ENCODE results near the gene RAD54L2. TPM values are rescaled to one million over a fixed set of nuclear protein-coding genes. Genes with fewer than 3 reads are reported as not detected.
"Not testable (repeated sequence)": the region's sequence is repeated elsewhere in the genome, so short reads cannot be mapped to it uniquely, and the experiment has no call there.

The RAD54L2 gene
- total RNA-seq, 1 experiment from 2014 or later, result 18.9 TPM

DNA sequence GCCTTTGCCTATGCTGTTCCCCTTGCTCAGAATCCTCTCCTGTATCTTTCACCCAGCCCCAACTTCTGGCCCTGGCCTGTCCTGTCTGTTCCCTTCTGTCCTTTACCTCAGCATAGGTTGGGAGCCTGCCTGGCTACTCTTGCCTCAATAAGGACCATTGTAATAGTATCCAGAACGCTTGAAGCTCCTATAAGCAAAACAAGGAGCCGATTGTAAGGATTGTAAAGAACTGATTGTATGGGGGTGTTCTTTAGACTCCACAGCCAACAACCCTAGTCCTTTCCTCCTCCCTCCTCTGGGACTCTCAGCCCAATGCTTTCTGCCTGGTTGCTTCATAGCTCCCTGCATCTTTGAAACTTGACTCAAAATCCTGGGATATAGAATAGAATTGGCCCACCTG, 18.7 kb upstream of the RAD54L2 start:
- DNase-seq (ENCODE audit: low read depth, low spot score) (no peak), ATAC-seq (0 out of 2 replicates have a peak, but pooled peaks have one; percentile 30)
- no peaks in the 10 kb centered on the region for H3K36me3 ChIP-seq (ENCODE audit: control insufficient read depth, insufficient read depth, low read length)
- no peaks in the 10 kb centered on the region for H3K4me1 ChIP-seq (ENCODE audit: control insufficient read depth, insufficient read depth, low read length)
- in situ Hi-C loops (cut with HindIII; ENCODE audit: low pct_unique_long_range_greater_than_20kb, low sequenced_read_pairs) (no loop called here), intact Hi-C loops (cut with micrococcal nuclease; ENCODE audit: unreplicated experiment) (no loop called here)
- no peak overlapping the region for H3K27ac ChIP-seq (ENCODE audit: low read length)
- no peak overlapping the region for H3K4me3 ChIP-seq (ENCODE audit: low read depth in 2 of 2, low read length in 2 of 2)
- no peaks in the 10 kb centered on the region for H3K9me3 ChIP-seq (ENCODE audit: control insufficient read depth, insufficient read depth, low read depth, low read length)
- ChIA-PET POLR2A (interaction anchor here (0.5 kb wide), 1 partner anchor 20 kb away, joined by 15 read pairs; no protein-coding TSS in a partner anchor), CTCF (no interaction called here)
- BruUV-seq (replicated peaks), result no TSS peak
- TF ChIP-seq SIN3A (IDR thresholded peaks at IDR 0.05; ENCODE audit: borderline replicate concordance, insufficient read depth, low read depth, low read length), result no peak
- no peak for TF ChIP-seq POLR2AphosphoS5 (IDR thresholded peaks at IDR 0.05; ENCODE audit: low read depth, low read length)
- TF ChIP-seq, protein P1, sequence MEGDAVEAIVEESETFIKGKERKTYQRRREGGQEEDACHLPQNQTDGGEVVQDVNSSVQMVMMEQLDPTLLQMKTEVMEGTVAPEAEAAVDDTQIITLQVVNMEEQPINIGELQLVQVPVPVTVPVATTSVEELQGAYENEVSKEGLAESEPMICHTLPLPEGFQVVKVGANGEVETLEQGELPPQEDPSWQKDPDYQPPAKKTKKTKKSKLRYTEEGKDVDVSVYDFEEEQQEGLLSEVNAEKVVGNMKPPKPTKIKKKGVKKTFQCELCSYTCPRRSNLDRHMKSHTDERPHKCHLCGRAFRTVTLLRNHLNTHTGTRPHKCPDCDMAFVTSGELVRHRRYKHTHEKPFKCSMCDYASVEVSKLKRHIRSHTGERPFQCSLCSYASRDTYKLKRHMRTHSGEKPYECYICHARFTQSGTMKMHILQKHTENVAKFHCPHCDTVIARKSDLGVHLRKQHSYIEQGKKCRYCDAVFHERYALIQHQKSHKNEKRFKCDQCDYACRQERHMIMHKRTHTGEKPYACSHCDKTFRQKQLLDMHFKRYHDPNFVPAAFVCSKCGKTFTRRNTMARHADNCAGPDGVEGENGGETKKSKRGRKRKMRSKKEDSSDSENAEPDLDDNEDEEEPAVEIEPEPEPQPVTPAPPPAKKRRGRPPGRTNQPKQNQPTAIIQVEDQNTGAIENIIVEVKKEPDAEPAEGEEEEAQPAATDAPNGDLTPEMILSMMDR (IDR thresholded peaks at IDR 0.05), result no peak
- TF ChIP-seq, protein P2, sequence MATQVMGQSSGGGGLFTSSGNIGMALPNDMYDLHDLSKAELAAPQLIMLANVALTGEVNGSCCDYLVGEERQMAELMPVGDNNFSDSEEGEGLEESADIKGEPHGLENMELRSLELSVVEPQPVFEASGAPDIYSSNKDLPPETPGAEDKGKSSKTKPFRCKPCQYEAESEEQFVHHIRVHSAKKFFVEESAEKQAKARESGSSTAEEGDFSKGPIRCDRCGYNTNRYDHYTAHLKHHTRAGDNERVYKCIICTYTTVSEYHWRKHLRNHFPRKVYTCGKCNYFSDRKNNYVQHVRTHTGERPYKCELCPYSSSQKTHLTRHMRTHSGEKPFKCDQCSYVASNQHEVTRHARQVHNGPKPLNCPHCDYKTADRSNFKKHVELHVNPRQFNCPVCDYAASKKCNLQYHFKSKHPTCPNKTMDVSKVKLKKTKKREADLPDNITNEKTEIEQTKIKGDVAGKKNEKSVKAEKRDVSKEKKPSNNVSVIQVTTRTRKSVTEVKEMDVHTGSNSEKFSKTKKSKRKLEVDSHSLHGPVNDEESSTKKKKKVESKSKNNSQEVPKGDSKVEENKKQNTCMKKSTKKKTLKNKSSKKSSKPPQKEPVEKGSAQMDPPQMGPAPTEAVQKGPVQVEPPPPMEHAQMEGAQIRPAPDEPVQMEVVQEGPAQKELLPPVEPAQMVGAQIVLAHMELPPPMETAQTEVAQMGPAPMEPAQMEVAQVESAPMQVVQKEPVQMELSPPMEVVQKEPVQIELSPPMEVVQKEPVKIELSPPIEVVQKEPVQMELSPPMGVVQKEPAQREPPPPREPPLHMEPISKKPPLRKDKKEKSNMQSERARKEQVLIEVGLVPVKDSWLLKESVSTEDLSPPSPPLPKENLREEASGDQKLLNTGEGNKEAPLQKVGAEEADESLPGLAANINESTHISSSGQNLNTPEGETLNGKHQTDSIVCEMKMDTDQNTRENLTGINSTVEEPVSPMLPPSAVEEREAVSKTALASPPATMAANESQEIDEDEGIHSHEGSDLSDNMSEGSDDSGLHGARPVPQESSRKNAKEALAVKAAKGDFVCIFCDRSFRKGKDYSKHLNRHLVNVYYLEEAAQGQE (IDR thresholded peaks at IDR 0.05; ENCODE audit: insufficient read depth in 1 of 2, low read depth in 2 of 2, low read length in 1 of 2), result no peak
- TF ChIP-seq TCF7L2 (IDR thresholded peaks at IDR 0.05; ENCODE audit: low read depth, low read length), result no peak
- H3K27me3 ChIP-seq (ENCODE audit: control insufficient read depth, insufficient read depth, low read length), result no peaks in the 10 kb centered on the region

DNA sequence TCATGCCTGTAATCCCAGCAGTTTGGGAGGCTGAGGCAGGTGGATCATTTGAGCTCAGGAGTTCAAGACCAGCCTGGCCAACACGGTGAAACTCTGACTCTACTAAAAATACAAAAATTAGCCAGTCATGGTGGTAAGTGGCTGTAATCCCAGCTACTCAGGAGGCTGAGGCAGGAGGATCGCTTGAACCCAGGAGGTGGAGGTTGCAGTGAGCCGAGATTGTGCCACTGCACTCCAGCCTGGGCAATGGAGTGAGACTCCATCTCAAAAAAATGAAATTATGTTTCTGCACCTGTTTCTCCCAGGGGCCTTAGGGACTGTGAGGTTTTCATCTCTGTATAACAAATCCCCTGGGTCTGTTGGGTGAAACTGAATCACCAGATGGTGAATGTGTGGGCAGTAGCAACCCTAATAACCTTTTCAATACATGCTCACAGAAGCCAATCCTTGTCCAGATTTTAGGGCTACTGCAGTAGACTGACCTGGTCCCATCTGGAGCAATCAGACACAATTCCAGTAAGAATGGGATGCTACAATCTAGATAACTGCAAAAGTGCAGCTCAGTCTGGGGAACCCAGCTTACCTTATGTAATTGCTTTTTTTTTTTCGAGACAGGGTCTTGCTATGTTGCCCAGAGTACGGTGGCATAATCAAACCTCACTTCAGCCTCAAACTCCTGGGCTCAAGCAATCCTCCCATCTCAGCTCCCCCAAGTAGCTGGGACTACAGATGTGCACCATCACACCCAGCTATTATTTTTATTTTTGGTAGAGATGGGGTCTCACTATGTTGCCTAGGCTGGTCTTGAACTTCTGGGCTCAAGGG, 17.4 kb upstream of the RAD54L2 start:
- H3K4me1 ChIP-seq (ENCODE audit: control insufficient read depth, insufficient read depth, low read length); in situ Hi-C loops (cut with HindIII; ENCODE audit: low pct_unique_long_range_greater_than_20kb, low sequenced_read_pairs); intact Hi-C loops (cut with micrococcal nuclease; ENCODE audit: unreplicated experiment); POLR2A ChIA-PET; H3K9me3 ChIP-seq (ENCODE audit: control insufficient read depth, insufficient read depth, low read depth, low read length); H3K27ac ChIP-seq (ENCODE audit: low read length); H3K4me3 ChIP-seq (ENCODE audit: low read depth in 2 of 2, low read length in 2 of 2); H3K27me3 ChIP-seq (ENCODE audit: control insufficient read depth, insufficient read depth, low read length); ATAC-seq; CTCF ChIA-PET; DNase-seq (ENCODE audit: low read depth, low spot score); BruUV-seq (replicated peaks); H3K36me3 ChIP-seq (ENCODE audit: control insufficient read depth, insufficient read depth, low read length): not testable (repeated sequence)

DNA sequence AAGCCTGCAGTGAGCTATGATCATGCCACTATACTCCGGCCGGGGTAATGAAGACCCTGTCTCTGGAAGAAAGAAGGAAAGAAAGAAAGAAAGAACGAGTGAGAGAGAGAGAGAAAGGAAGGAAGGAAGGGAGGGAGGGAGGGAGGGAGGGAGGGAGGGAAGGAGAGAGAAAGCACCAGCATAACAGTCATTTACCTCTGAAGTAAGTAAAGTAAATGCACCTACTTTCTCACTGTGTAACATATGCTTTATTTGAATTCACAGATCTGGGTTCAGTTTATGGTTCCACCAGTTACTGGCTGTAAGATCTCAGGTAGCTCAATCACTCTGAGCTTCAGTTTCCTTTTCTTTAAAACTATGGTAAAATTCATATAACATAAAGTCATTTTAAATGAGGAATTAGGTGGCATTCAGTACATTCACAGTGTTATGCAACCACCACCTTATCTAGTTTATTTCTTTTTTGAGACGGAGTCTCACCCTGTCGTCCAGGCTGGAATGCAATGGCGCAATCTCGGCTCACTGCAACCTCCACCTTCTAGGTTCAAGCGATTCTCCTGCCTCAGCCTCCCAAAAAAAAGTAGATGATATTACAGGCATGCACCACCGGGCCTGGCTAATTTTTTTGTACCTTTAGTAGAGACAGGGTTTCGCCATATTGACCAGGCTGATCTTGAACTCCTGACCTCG, 16.1 kb upstream of the RAD54L2 start:
- Histone ChIP-seq H3K9me3 (ENCODE audit: control insufficient read depth, insufficient read depth, low read depth, low read length) (no peaks in the 10 kb centered on the region), H3K27ac (ENCODE audit: low read length) (no peak overlapping the region), H3K4me1 (ENCODE audit: control insufficient read depth, insufficient read depth, low read length) (no peaks in the 10 kb centered on the region), H3K27me3 (ENCODE audit: control insufficient read depth, insufficient read depth, low read length) (no peaks in the 10 kb centered on the region; the same call in 1 of the 2 replicates), H3K4me3 (ENCODE audit: low read depth in 2 of 2, low read length in 2 of 2) (no peak overlapping the region), H3K36me3 (ENCODE audit: control insufficient read depth, insufficient read depth, low read length) (no peaks in the 10 kb centered on the region)
- ATAC-seq, result no peak
- ChIA-PET POLR2A (no interaction called here), CTCF (no interaction called here)
- TF ChIP-seq, protein P1 (IDR thresholded peaks at IDR 0.05), result no peak
- no peak for TF ChIP-seq TCF7L2 (IDR thresholded peaks at IDR 0.05; ENCODE audit: low read depth, low read length)
- no peak for DNase-seq (ENCODE audit: low read depth, low spot score)
- intact Hi-C loops (cut with micrococcal nuclease; ENCODE audit: unreplicated experiment) (no loop called here), in situ Hi-C loops (cut with HindIII; ENCODE audit: low pct_unique_long_range_greater_than_20kb, low sequenced_read_pairs) (no loop called here)
- BruUV-seq (replicated peaks), result no TSS peak

DNA sequence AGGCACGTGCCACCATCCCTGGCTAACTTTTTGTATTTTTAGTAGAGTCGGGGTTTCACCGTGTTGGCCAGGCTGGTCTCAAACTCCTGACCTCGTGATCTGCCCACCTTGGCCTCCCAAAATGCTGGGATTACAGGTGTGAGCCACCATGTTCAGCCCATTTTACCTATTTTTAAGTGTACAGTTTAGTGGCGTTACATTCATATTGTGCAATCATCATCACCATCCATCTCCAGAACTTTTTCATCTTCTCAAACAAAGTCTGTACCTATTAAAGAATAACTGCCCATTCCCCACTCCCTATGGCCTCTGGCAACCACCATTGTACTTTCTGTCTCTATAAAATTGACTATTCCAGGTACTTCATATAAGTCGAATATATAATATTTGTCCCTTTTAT, 13.6 kb upstream of the RAD54L2 start:
- H3K36me3 ChIP-seq (ENCODE audit: control insufficient read depth, insufficient read depth, low read length); in situ Hi-C loops (cut with HindIII; ENCODE audit: low pct_unique_long_range_greater_than_20kb, low sequenced_read_pairs); POLR2A ChIA-PET; intact Hi-C loops (cut with micrococcal nuclease; ENCODE audit: unreplicated experiment); H3K9me3 ChIP-seq (ENCODE audit: control insufficient read depth, insufficient read depth, low read depth, low read length); CTCF ChIA-PET; H3K4me3 ChIP-seq (ENCODE audit: low read depth in 2 of 2, low read length in 2 of 2); BruUV-seq (replicated peaks); H3K4me1 ChIP-seq (ENCODE audit: control insufficient read depth, insufficient read depth, low read length); ATAC-seq; DNase-seq (ENCODE audit: low read depth, low spot score); H3K27me3 ChIP-seq (ENCODE audit: control insufficient read depth, insufficient read depth, low read length); H3K27ac ChIP-seq (ENCODE audit: low read length): not testable (repeated sequence)

Measured in Panc1 (cell line).